CD4-positive, alpha-beta T cell (primary cell): ENCODE measurements around the gene MYH7B. TPM values are rescaled to one million over a fixed set of nuclear protein-coding genes. Genes with fewer than 3 reads are reported as not detected.

Source experiments
- ATAC-seq: fragments of 200-7000 bp; cut with Tn5 transposase; one replicate; pipeline ENCODE4 v1.10.0; 2022; ENCODE audit warnings: mild to moderate bottlenecking; ENCODE audit not compliant: poor library complexity
- CTCF ChIA-PET: fragments of 350-600 bp; sonication (Branson Sonifier 250); formaldehyde crosslinking; loops from one replicate; lab custom pipeline; 2021; ENCODE audit warnings: antibody characterized with exemption, inconsistent platforms; lab: Charles Lee
- POLR2A ChIA-PET: fragments of 350-600 bp; sonication (Branson Sonifier 250); formaldehyde crosslinking; loops from one replicate; lab custom pipeline; 2021; ENCODE audit warnings: antibody characterized with exemption, inconsistent platforms; lab: Charles Lee
- DNase-seq, 14 experiments: peaks; one replicate each; pipeline ENCODE4 v3.0.0-alpha.2; 2013 to 2020; ENCODE audit warnings: mixed read lengths in 2 of 14
- H3K27ac ChIP-seq, 2 donors: one replicate each; pipeline versions ENCODE4 v1.5.1 to v1.7.0; 2013; ENCODE audit warnings: low read length in 2 of 2, low read depth in 1 of 2, mild to moderate bottlenecking in 1 of 2
- H3K27me3 ChIP-seq, 2 experiments: 1 replicate in 1 of 2; 2 replicates in 1 of 2; pipeline versions ENCODE4 v1.6.1 to v1.7.0; 2013; ENCODE audit warnings: low read length in 2 of 2, control low read depth in 1 of 2, mild to moderate bottlenecking in 1 of 2, moderate library complexity in 1 of 2; ENCODE audit not compliant: insufficient read depth in 2 of 2, control insufficient read depth in 1 of 2
- H3K36me3 ChIP-seq: one replicate; pipeline ENCODE4 v1.6.1; 2013; ENCODE audit warnings: low read length, control low read depth; ENCODE audit not compliant: insufficient read depth
- H3K4me1 ChIP-seq: one replicate; pipeline ENCODE4 v1.6.1; 2013; ENCODE audit warnings: low read length, control low read depth; ENCODE audit not compliant: insufficient read depth
- H3K4me3 ChIP-seq: one replicate; pipeline ENCODE4 v1.5.1; 2013; ENCODE audit warnings: mild to moderate bottlenecking, low read length, moderate library complexity
- H3K9me3 ChIP-seq, 2 experiments: 1 replicate in 1 of 2; 2 replicates in 1 of 2; pipeline versions ENCODE4 v1.6.1 to v1.7.0; 2013; ENCODE audit warnings: low read length in 2 of 2, mild to moderate bottlenecking in 2 of 2, control low read depth in 1 of 2, moderate library complexity in 1 of 2; ENCODE audit not compliant: control insufficient read depth in 1 of 2, insufficient read depth in 1 of 2
- H3K27ac Mint-ChIP-seq: one replicate; pipeline ENCODE4 v1.8.0; 2020; ENCODE audit warnings: mixed read lengths
- H3K27me3 Mint-ChIP-seq: one replicate; pipeline ENCODE4 v1.8.0; 2021; ENCODE audit warnings: mixed read lengths
- H3K36me3 Mint-ChIP-seq: one replicate; pipeline ENCODE4 v1.8.0; 2021; ENCODE audit warnings: low read depth, mixed read lengths
- H3K4me1 Mint-ChIP-seq: one replicate; pipeline ENCODE4 v1.8.0; 2021; ENCODE audit warnings: low read depth, mixed read lengths
- H3K4me3 Mint-ChIP-seq: one replicate; pipeline ENCODE4 v1.8.0; 2020; ENCODE audit warnings: mild to moderate bottlenecking, mixed read lengths
- H3K9me3 Mint-ChIP-seq: one replicate; pipeline ENCODE4 v1.8.0; 2020; ENCODE audit warnings: mixed read lengths
- intact Hi-C, 2 experiments: fragments of 100-400 bp; cut with DNase I in 1 of 2; cut with micrococcal nuclease in 1 of 2; formaldehyde crosslinking; loops; one replicate each; pipeline versions ENCODE4 v1.15.1 to v1.9.0; 2023 to 2025; cut with DNase I, micrococcal nuclease
- total RNA-seq, 174 experiments: library from RNA in 2 of 174; stranded (reverse) in 2 of 174; gene quantifications; one replicate each; pipeline ENCODE4 v1.2.3 and lab custom pipeline; 2021 to 2026
- TF ChIP-seq, protein P1 (sequence below): fragments of 200-600 bp; IDR thresholded peaks from one replicate; pipeline ENCODE4 v1.8.0; 2022; ENCODE audit warnings: antibody characterized with exemption, mild to moderate bottlenecking

The MYH7B gene
- total RNA-seq, 2 experiments from 2014 or later: 0.53 to 0.58 TPM

DNA sequence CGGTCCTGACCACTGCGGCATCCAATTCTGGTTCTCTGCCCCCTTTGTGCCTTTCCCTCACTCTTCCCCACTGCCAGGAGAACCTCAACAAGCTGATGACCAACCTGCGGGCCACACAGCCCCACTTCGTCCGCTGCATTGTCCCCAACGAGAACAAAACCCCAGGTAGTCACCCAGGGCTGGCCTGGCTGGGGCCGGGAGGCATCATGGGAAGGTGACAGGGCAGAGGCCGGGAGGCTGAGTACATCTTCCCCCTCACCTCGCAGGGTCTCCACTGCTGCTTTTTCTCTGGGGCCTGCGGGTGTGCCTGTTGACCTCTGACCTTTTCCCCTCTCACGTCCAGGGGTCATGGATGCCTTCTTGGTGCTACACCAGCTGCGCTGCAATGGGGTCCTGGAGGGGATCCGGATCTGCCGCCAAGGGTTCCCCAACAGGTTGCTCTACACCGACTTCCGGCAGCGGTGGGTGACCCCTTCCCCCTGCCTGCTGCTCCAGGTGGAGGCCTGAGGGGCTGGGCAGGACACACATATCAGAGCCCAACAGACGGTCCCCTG lies 35.1 kb downstream of the MYH7B start:
- no peak for DNase-seq
- intact Hi-C loops: no loop called here
- Histone ChIP-seq H3K9me3 (no peaks in the 10 kb centered on the region), H3K4me1 (no peaks in the 10 kb centered on the region), H3K4me3 (no peak overlapping the region), H3K36me3 (peaks cover 18% of the 10 kb centered on the region), H3K27me3 (no peaks in the 10 kb centered on the region), H3K27ac (no peak overlapping the region)
- no peaks in the 10 kb centered on the region for H3K9me3 Mint-ChIP-seq
- no peak for ATAC-seq
- POLR2A ChIA-PET: no interaction called here
- no peaks in the 10 kb centered on the region for H3K27me3 Mint-ChIP-seq
- H3K36me3 Mint-ChIP-seq: no peaks in the 10 kb centered on the region
- CTCF ChIA-PET: no interaction called here
- TF ChIP-seq, protein P1, sequence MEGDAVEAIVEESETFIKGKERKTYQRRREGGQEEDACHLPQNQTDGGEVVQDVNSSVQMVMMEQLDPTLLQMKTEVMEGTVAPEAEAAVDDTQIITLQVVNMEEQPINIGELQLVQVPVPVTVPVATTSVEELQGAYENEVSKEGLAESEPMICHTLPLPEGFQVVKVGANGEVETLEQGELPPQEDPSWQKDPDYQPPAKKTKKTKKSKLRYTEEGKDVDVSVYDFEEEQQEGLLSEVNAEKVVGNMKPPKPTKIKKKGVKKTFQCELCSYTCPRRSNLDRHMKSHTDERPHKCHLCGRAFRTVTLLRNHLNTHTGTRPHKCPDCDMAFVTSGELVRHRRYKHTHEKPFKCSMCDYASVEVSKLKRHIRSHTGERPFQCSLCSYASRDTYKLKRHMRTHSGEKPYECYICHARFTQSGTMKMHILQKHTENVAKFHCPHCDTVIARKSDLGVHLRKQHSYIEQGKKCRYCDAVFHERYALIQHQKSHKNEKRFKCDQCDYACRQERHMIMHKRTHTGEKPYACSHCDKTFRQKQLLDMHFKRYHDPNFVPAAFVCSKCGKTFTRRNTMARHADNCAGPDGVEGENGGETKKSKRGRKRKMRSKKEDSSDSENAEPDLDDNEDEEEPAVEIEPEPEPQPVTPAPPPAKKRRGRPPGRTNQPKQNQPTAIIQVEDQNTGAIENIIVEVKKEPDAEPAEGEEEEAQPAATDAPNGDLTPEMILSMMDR: no peak
- H3K4me1 Mint-ChIP-seq: no peaks in the 10 kb centered on the region
- H3K4me3 Mint-ChIP-seq: no peak overlapping the region
- no peak overlapping the region for H3K27ac Mint-ChIP-seq

DNA sequence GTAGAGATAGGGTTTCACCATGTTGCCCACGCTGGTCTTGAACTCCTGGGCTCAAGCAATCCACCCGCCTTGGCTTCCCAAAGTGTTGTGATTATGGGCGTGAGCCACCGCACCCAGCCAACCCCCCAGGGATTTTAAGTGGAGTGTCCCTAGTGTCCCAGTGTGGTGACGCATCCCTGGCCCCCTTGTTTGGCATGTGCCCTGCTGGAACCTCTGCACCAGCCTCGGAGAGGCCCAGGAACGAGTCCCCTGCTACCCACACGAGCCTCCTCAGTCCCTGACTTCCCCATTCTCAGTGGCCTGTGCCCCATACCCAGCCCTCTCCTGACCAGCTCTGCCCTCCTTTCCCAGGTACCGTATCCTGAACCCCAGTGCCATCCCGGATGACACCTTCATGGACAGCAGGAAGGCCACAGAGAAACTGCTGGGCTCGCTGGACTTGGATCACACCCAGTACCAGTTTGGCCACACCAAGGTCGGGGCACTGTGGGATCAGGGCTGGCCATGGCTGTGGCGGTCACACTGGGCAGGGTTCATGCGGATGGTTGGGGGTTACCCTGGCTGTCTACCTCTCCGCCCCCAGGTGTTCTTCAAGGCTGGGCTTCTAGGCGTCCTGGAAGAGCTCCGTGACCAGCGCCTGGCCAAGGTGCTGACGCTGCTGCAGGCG lies 37.2 kb downstream of the MYH7B start:
- Histone ChIP-seq H3K27ac (no peak overlapping the region), H3K9me3 (no peaks in the 10 kb centered on the region), H3K4me1 (no peaks in the 10 kb centered on the region), H3K36me3 (peaks cover 30% of the 10 kb centered on the region), H3K27me3 (no peaks in the 10 kb centered on the region), H3K4me3 (no peak overlapping the region)
- Mint-ChIP-seq H3K27me3 (no peaks in the 10 kb centered on the region), H3K9me3 (no peaks in the 10 kb centered on the region), H3K36me3 (peaks cover 14% of the 10 kb centered on the region), H3K4me1 (no peaks in the 10 kb centered on the region), H3K27ac (no peak overlapping the region), H3K4me3 (no peak overlapping the region)
- no peak for DNase-seq
- intact Hi-C loops: no loop called here
- ChIA-PET POLR2A (no interaction called here), CTCF (interaction anchor here (0.7 kb wide), 1 partner anchor 1434 kb away, joined by 3 read pairs; no protein-coding TSS in a partner anchor)
- TF ChIP-seq, protein P1: no peak
- no peak for ATAC-seq

DNA sequence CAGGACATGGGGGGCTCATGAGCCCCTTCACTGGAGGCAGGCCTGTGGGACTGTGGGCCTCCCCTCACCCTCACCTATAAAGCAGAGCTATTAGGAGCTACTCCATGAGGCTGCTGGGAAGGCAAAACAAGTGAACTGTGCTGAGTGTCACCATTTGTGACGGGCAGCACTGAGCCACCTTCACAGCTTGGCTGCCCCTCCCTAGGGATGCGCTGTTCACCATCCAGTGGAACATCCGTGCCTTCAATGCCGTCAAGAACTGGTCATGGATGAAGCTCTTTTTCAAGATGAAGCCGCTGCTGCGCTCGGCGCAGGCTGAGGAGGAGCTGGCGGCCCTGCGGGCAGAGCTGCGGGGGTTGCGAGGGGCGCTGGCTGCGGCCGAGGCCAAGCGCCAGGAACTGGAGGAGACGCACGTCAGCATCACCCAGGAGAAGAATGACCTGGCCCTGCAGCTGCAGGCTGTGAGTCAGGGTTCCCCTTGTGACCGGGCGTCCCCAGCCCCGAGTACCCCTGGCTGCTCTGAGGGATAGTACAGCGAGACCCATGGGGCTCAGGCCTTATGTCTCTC lies 38.4 kb downstream of the MYH7B start:
- H3K27me3 Mint-ChIP-seq: no peaks in the 10 kb centered on the region
- ChIA-PET CTCF (interaction anchor here (0.7 kb wide), 1 partner anchor 27 kb away, joined by 3 read pairs; no protein-coding TSS in a partner anchor), POLR2A (no interaction called here)
- H3K4me3 Mint-ChIP-seq: no peak overlapping the region
- intact Hi-C loops: no loop called here
- ATAC-seq: no peak
- Histone ChIP-seq H3K9me3 (no peaks in the 10 kb centered on the region), H3K27ac (no peak overlapping the region), H3K4me1 (no peaks in the 10 kb centered on the region), H3K27me3 (no peaks in the 10 kb centered on the region), H3K36me3 (peaks cover 36% of the 10 kb centered on the region), H3K4me3 (no peak overlapping the region)
- H3K27ac Mint-ChIP-seq: no peak overlapping the region
- H3K9me3 Mint-ChIP-seq: no peaks in the 10 kb centered on the region
- TF ChIP-seq, protein P1: no peak
- H3K4me1 Mint-ChIP-seq: no peaks in the 10 kb centered on the region
- peaks cover 25% of the 10 kb centered on the region for H3K36me3 Mint-ChIP-seq
- no peak for DNase-seq
